Activated CD4-positive, alpha-beta T cell treated with anti-CD3 and anti-CD28 coated beads for 36 hours (primary cell): ENCODE results near the gene SVOP. TPM values are rescaled to one million over a fixed set of nuclear protein-coding genes. Genes with fewer than 3 reads are reported as not detected.
"Not testable (repeated sequence)": the region's sequence is repeated elsewhere in the genome, so short reads cannot be mapped to it uniquely, and the experiment has no call there.

Experiments used
- ATAC-seq: fragments of 200-7000 bp; cut with Tn5 transposase; one replicate; pipeline ENCODE4 v1.10.0; 2021; ENCODE audit warnings: mild to moderate bottlenecking, moderate library complexity
- CTCF ChIA-PET: fragments of 350-600 bp; sonication (Branson Sonifier 250); formaldehyde crosslinking; loops from one replicate; lab custom pipeline; 2021; ENCODE audit warnings: antibody characterized with exemption; lab: Charles Lee
- POLR2A ChIA-PET: fragments of 350-600 bp; sonication (Branson Sonifier 250); formaldehyde crosslinking; loops from one replicate; lab custom pipeline; 2021; ENCODE audit warnings: antibody characterized with exemption, inconsistent platforms; lab: Charles Lee
- DNase-seq: peaks from one replicate; pipeline ENCODE4 v3.0.0-alpha.2; 2020
- H3K27ac Mint-ChIP-seq: one replicate; pipeline ENCODE4 v1.8.0; 2021; ENCODE audit warnings: mixed read lengths
- H3K27me3 Mint-ChIP-seq: one replicate; pipeline ENCODE4 v1.8.0; 2021; ENCODE audit warnings: mixed read lengths
- H3K36me3 Mint-ChIP-seq: one replicate; pipeline ENCODE4 v1.8.0; 2021; ENCODE audit warnings: low read depth, mixed read lengths
- H3K4me1 Mint-ChIP-seq: one replicate; pipeline ENCODE4 v1.8.0; 2021; ENCODE audit warnings: mixed read lengths
- H3K4me3 Mint-ChIP-seq: one replicate; pipeline ENCODE4 v1.8.0; 2021; ENCODE audit warnings: mild to moderate bottlenecking, moderate library complexity, mixed read lengths
- H3K9me3 Mint-ChIP-seq: one replicate; pipeline ENCODE4 v1.8.0; 2021; ENCODE audit warnings: low read depth, mixed read lengths
- intact Hi-C, 2 experiments: fragments of 100-400 bp; cut with DNase I in 1 of 2; cut with micrococcal nuclease in 1 of 2; formaldehyde crosslinking; loops; one replicate each; pipeline versions ENCODE4 v1.14.2 to v1.15.1; 2022 to 2024; cut with DNase I, micrococcal nuclease
- total RNA-seq, 2 experiments: library from RNA; stranded (reverse); gene quantifications; one replicate each; pipeline ENCODE4 v1.2.3, GENCODE V29; 2021

The SVOP gene
- total RNA-seq, 2 experiments from 2014 or later = not detected

GRCh38 chr12:108881953-108882352 is 138.9 kb downstream of the SVOP start:
- H3K9me3 Mint-ChIP-seq = no peaks in the 10 kb centered on the region
- ATAC-seq = no peak
- no peaks in the 10 kb centered on the region for H3K36me3 Mint-ChIP-seq
- CTCF ChIA-PET = interaction anchor here (0.9 to 3.4 kb wide), 7 partner anchors 9 to 373 kb away, joined by 3 to 19 read pairs (median 4); no protein-coding TSS in a partner anchor
- no peaks in the 10 kb centered on the region for H3K4me1 Mint-ChIP-seq
- DNase-seq = no peak
- no peaks in the 10 kb centered on the region for H3K27me3 Mint-ChIP-seq
- POLR2A ChIA-PET = no interaction called here
- intact Hi-C loops = loop anchor here in 1 of 2 experiments (10.0 kb wide), 1 partner anchor 503 kb away; no protein-coding TSS in a partner anchor
- no peak overlapping the region for H3K4me3 Mint-ChIP-seq
- H3K27ac Mint-ChIP-seq = no peak overlapping the region

GRCh38 chr12:108879615-108880254 is 141.1 kb downstream of the SVOP start, which contains the start of gene DAO:
DAO (plus strand) TSS chr12:108880092; CDS start chr12:108885007, 4,915 bp downstream.
- intact Hi-C loops = loop anchor here in 1 of 2 experiments (10.0 kb wide), 1 partner anchor 505 kb away; no protein-coding TSS in a partner anchor
- H3K36me3 Mint-ChIP-seq = no peaks in the 10 kb centered on the region
- DNase-seq (no peak), ATAC-seq (no peak)
- no peak within 1 kb of the TSS for H3K4me3 Mint-ChIP-seq
- CTCF ChIA-PET = interaction anchor here (0.6 to 2.4 kb wide), 3 partner anchors 71 to 426 kb away, joined by 3 to 10 read pairs (median 3); no protein-coding TSS in a partner anchor
- POLR2A ChIA-PET = no interaction called here
- H3K27ac Mint-ChIP-seq = no peak within 1 kb of the TSS
- H3K27me3 Mint-ChIP-seq = no peaks in the 10 kb centered on the region
- H3K4me1 Mint-ChIP-seq = no peaks in the 10 kb centered on the region
- H3K9me3 Mint-ChIP-seq = no peaks in the 10 kb centered on the region

DNA sequence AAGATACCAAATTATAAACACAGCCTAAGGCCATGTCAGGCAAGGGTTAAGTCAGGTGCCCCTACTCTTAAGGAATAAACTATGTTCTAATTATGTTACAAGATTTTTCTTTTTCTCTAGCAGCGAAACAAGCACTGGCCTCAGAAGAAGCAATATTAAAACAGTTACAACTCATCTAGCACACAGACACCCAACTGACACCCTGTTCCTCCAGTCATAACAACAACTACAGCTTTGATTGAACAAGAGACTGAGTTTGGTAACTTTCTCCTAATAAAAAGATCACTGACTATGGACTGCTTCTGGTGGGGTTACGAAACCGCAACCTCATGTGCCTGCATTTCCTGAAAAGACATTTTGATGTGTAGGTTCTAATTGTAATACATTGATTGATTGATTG is 144.3 kb downstream of the SVOP start:
- no peak overlapping the region for H3K4me3 Mint-ChIP-seq
- CTCF ChIA-PET = interaction anchor here (1.2 kb wide), 1 partner anchor 74 kb away, joined by 3 read pairs; no protein-coding TSS in a partner anchor
- no peaks in the 10 kb centered on the region for H3K9me3 Mint-ChIP-seq
- no peak for DNase-seq
- no peak overlapping the region for H3K27ac Mint-ChIP-seq
- no peaks in the 10 kb centered on the region for H3K36me3 Mint-ChIP-seq
- peak; percentile 30 for ATAC-seq
- no peaks in the 10 kb centered on the region for H3K4me1 Mint-ChIP-seq
- POLR2A ChIA-PET = no interaction called here
- H3K27me3 Mint-ChIP-seq = no peaks in the 10 kb centered on the region
- intact Hi-C loops = no loop called here

GRCh38 chr12:108875682-108876361 is 145.0 kb downstream of the SVOP start:
- intact Hi-C loops = no loop called here
- CTCF ChIA-PET = interaction anchor here (0.7 kb wide), 1 partner anchor 236 kb away, joined by 3 read pairs; no protein-coding TSS in a partner anchor

GRCh38 chr12:108875280-108875679 is 145.6 kb downstream of the SVOP start:
- POLR2A ChIA-PET = no interaction called here
- ATAC-seq (no peak), DNase-seq (no peak)
- CTCF ChIA-PET = interaction anchor here (0.7 kb wide), 1 partner anchor 236 kb away, joined by 3 read pairs; no protein-coding TSS in a partner anchor
- Mint-ChIP-seq H3K9me3 (no peaks in the 10 kb centered on the region), H3K4me1 (no peaks in the 10 kb centered on the region), H3K27ac (no peak overlapping the region), H3K4me3 (no peak overlapping the region), H3K36me3 (no peaks in the 10 kb centered on the region), H3K27me3 (no peaks in the 10 kb centered on the region)
- intact Hi-C loops = no loop called here

More at GRCh38 chr12:108875682-108876361, 145.0 kb downstream of the SVOP start:
- Mint-ChIP-seq H3K27me3 (no peaks in the 10 kb centered on the region), H3K36me3 (no peaks in the 10 kb centered on the region), H3K27ac (no peak overlapping the region), H3K4me3 (no peak overlapping the region), H3K9me3 (no peaks in the 10 kb centered on the region), H3K4me1 (no peaks in the 10 kb centered on the region)
- POLR2A ChIA-PET = no interaction called here
- DNase-seq (no peak), ATAC-seq (no peak)

DNA sequence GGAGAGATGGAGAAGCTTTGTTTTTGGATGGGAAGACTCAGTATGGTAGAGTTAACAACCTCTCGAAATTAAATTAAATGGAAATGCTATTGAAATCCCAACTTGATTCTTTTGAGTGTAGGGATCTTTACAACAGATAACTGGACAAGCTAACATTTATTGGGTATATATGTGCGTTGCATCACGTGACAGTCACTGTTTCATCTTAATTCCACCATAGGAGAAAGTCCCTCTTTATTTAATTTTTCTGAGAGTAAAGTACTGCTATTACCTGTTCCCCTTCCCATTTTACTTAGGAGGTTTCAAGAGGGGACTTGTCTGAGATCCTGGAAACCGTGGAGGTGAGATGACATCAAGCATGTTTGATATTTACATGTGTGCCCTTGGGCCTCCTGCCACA is 152.1 kb downstream of the SVOP start:
- intact Hi-C loops = no loop called here
- DNase-seq = no peak
- POLR2A ChIA-PET = interaction anchor here (0.7 kb wide), 1 partner anchor 37 kb away, joined by 5 read pairs; no protein-coding TSS in a partner anchor
- Mint-ChIP-seq H3K9me3 (no peaks in the 10 kb centered on the region), H3K4me1 (no peaks in the 10 kb centered on the region), H3K36me3 (no peaks in the 10 kb centered on the region), H3K4me3 (no peak overlapping the region), H3K27me3 (no peaks in the 10 kb centered on the region), H3K27ac (no peak overlapping the region)
- ATAC-seq = no peak
- CTCF ChIA-PET = interaction anchor here (0.7 to 1.4 kb wide), 2 partner anchors 13 to 860 kb away, joined by 3 to 4 read pairs; no protein-coding TSS in a partner anchor

GRCh38 chr12:108866083-108866482 is 154.8 kb downstream of the SVOP start:
- H3K4me1 Mint-ChIP-seq, H3K27me3 Mint-ChIP-seq, H3K9me3 Mint-ChIP-seq, DNase-seq, H3K27ac Mint-ChIP-seq, intact Hi-C loops, ATAC-seq, H3K4me3 Mint-ChIP-seq, H3K36me3 Mint-ChIP-seq, POLR2A ChIA-PET: not testable (repeated sequence)
- CTCF ChIA-PET = interaction anchor here (0.7 to 1.0 kb wide), 2 partner anchors 8 kb away, joined by 3 read pairs; no protein-coding TSS in a partner anchor

DNA sequence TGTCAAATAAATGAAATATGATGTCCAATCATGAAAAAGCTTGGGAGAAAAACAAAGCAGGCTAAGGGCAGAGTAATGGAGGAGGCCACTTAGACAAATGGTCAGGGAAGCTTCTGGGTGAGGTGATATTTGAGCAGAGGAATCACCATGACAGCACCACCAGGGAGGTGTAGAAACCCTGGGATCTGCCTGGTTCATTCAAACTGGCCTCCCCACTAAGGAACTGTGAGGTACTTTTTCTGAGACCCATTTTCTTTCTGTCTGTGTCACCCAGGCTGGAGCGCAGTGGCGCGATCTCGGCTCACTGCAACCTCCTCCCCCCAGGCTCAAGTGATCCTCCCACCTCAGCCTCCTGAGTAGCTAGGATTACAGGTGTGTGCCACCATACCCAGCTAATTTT is 155.7 kb downstream of the SVOP start:
- Mint-ChIP-seq H3K27ac (no peak overlapping the region), H3K4me3 (no peak overlapping the region), H3K36me3 (no peaks in the 10 kb centered on the region), H3K27me3 (no peaks in the 10 kb centered on the region), H3K9me3 (no peaks in the 10 kb centered on the region), H3K4me1 (no peaks in the 10 kb centered on the region)
- no peak for ATAC-seq
- ChIA-PET CTCF (no interaction called here), POLR2A (no interaction called here)
- intact Hi-C loops = no loop called here
- DNase-seq = no peak

DNA sequence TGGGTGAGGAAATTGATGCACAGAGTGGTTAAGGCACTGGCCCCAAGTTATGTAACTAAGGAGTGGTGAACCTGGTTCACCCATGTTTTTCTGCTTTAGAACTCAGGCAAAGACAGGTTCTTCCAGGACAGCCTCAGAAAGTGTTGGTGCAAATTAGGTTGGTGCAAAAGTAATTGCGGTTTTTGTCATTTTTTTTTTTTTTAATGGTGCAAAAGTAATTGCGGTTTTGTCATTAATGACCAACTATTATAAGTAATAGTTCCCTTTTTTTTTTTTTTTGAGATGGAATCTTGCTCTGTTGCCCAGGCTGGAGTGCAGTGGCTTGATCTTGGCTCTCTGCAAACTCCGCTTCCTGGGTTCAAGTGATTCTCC is 158.3 kb downstream of the SVOP start:
- Mint-ChIP-seq H3K36me3 (no peaks in the 10 kb centered on the region), H3K4me1 (peaks cover 15% of the 10 kb centered on the region), H3K27ac (no peak overlapping the region), H3K9me3 (no peaks in the 10 kb centered on the region), H3K27me3 (peaks cover 2% of the 10 kb centered on the region), H3K4me3 (no peak overlapping the region)
- intact Hi-C loops = no loop called here
- POLR2A ChIA-PET = no interaction called here
- ATAC-seq (no peak), DNase-seq (no peak)
- CTCF ChIA-PET = no interaction called here

DNA sequence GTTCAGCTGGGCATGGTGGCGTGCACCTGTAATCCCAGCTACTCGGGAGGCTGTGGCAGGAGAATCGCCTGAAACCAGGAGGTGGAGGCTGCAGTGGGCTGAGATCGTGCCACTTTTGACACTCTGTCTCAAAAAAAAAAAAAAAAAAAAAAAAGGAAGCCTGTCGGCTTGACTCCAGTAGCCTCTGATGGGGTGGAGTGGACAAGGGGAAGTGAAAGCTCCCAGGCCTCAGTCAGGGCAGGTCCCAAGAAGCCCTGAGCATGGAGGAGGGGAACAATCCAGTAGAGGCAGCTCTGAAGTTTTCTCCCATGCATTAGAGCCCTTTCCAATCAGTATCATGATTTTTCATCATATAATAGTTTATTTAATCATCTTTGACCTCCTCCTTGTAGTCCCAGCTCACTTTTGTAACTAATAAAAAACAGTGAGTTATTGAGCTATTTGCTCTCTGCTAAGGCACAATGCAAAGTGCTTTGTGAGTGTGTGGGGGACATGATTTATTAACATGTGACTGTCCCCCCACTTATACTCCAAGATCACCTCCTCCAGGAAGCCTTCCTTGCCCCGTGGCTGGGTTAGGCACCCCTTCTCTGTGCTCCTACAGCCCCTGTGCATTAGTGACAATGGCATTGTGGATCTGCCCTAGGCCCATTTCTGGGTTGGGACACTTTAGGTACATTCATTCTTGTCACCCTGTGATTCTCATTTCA is 158.8 kb downstream of the SVOP start:
- no peaks in the 10 kb centered on the region for H3K36me3 Mint-ChIP-seq
- CTCF ChIA-PET = interaction anchor here (1.0 kb wide), 1 partner anchor 225 kb away, joined by 3 read pairs; no protein-coding TSS in a partner anchor
- H3K27me3 Mint-ChIP-seq = peaks cover 2% of the 10 kb centered on the region
- DNase-seq (no peak), ATAC-seq (no peak)
- POLR2A ChIA-PET = interaction anchor here (0.6 kb wide), 1 partner anchor 36 kb away, joined by 4 read pairs; no protein-coding TSS in a partner anchor
- H3K9me3 Mint-ChIP-seq = no peaks in the 10 kb centered on the region
- H3K4me3 Mint-ChIP-seq = no peak overlapping the region
- peaks cover 15% of the 10 kb centered on the region for H3K4me1 Mint-ChIP-seq
- intact Hi-C loops = no loop called here
- H3K27ac Mint-ChIP-seq = no peak overlapping the region

GRCh38 chr12:108860443-108860842 is 160.4 kb downstream of the SVOP start:
- Mint-ChIP-seq H3K9me3 (no peaks in the 10 kb centered on the region), H3K27me3 (peaks cover 2% of the 10 kb centered on the region), H3K27ac (no peak overlapping the region), H3K4me1 (peaks cover 27% of the 10 kb centered on the region), H3K36me3 (peaks cover under 1% of the 10 kb centered on the region), H3K4me3 (no peak overlapping the region)
- DNase-seq (no peak), ATAC-seq (no peak)
- intact Hi-C loops = no loop called here
- POLR2A ChIA-PET = no interaction called here
- CTCF ChIA-PET = no interaction called here
